Upper lobe of right lung (tissue), 1 donor: ENCODE measurements around the gene CENPP. TPM values are rescaled to one million over a fixed set of nuclear protein-coding genes. Genes with fewer than 3 reads are reported as not detected.
"Not testable (repeated sequence)": the region's sequence is repeated elsewhere in the genome, so short reads cannot be mapped to it uniquely, and the experiment has no call there.

Experiments
- ATAC-seq: fragments of 200-7000 bp; cut with Tn5 transposase; one replicate; pipeline ENCODE4 v1.9.1; 2020; ENCODE audit warnings: mild to moderate bottlenecking, moderate library complexity
- DNase-seq: peaks from one replicate; pipeline ENCODE4 v3.0.0-alpha.2; 2020
- H3K27ac ChIP-seq: fragments of 200-600 bp; one replicate; pipeline ENCODE4 v1.8.0; 2022
- H3K27me3 ChIP-seq: fragments of 200-600 bp; one replicate; pipeline ENCODE4 v1.8.0; 2022; ENCODE audit warnings: mild to moderate bottlenecking
- H3K36me3 ChIP-seq: fragments of 200-600 bp; one replicate; pipeline ENCODE4 v1.8.0; 2022
- H3K4me1 ChIP-seq: fragments of 200-600 bp; one replicate; pipeline ENCODE4 v1.8.0; 2022
- H3K4me3 ChIP-seq: fragments of 200-600 bp; one replicate; pipeline ENCODE4 v1.8.0; 2022; ENCODE audit warnings: mild to moderate bottlenecking
- H3K9me3 ChIP-seq: fragments of 200-600 bp; one replicate; pipeline ENCODE4 v1.8.0; 2022
- CTCF ChIP-seq: fragments of 200-600 bp; IDR thresholded peaks from one replicate; pipeline ENCODE4 v1.8.0; 2022; ENCODE audit warnings: antibody characterized with exemption
- intact Hi-C: fragments of 100-400 bp; cut with DNase I; formaldehyde crosslinking; loops from one replicate; pipeline ENCODE4 v1.11.0; 2022
- total RNA-seq: library from RNA; stranded (reverse); fragmentation: NEBNext Ultra II Directional; extraction: Animal tissue kit (Norgen Biotek cat#: 25700); gene quantifications from one replicate; pipeline ENCODE4 v1.2.1, GENCODE V29; 2021
- donor health status: DM: no; HTN: yes; CAD: no; lungs with severe emphysema.

The CENPP gene
- total RNA-seq, 1 donor from 2014 or later = 4.0 TPM

- no peak overlapping the region for H3K27ac ChIP-seq
- no peaks in the 10 kb centered on the region for H3K4me1 ChIP-seq
- H3K9me3 ChIP-seq = no peaks in the 10 kb centered on the region
- peaks cover 39% of the 10 kb centered on the region for H3K36me3 ChIP-seq
- no peak overlapping the region for H3K4me3 ChIP-seq
- intact Hi-C loops = no loop called here
- DNase-seq (no peak), ATAC-seq (no peak)
- TF ChIP-seq CTCF = no peak
- no peaks in the 10 kb centered on the region for H3K27me3 ChIP-seq
These were observed 295.1 kb downstream of the CENPP start for GRCh38 chr9:92620845-92621244.

- peaks cover 18% of the 10 kb centered on the region for H3K36me3 ChIP-seq
- H3K9me3 ChIP-seq, H3K4me3 ChIP-seq, intact Hi-C loops, DNase-seq, H3K4me1 ChIP-seq, H3K27me3 ChIP-seq, ATAC-seq, H3K27ac ChIP-seq: not testable (repeated sequence)
These were observed 298.2 kb downstream of the CENPP start for GRCh38 chr9:92623936-92624335.

DNA sequence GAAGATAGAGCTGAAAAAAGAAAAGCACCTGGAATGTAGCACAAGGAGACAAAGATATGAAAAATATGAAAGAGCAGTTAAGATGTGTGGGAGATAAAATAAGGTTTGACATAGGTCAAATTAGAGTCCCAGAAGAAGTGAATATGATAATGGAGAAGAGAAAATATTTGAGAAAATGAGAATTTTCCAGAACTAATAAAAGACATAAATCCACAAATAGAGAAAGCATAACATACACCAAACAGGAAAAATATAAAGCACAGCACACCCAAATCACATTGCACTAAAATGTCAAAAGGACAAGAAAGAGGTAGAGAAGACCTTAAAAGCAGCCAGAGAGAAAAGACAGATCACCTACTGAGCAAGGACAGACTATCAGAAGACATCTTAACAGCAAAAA lies 300.7 kb downstream of the CENPP start:
- no peak for TF ChIP-seq CTCF
- ATAC-seq = no peak
- Histone ChIP-seq H3K36me3 (peaks cover 14% of the 10 kb centered on the region), H3K9me3 (no peaks in the 10 kb centered on the region), H3K27me3 (no peaks in the 10 kb centered on the region), H3K4me3 (no peak overlapping the region), H3K27ac (no peak overlapping the region), H3K4me1 (no peaks in the 10 kb centered on the region)
- intact Hi-C loops = no loop called here
- DNase-seq = no peak

DNA sequence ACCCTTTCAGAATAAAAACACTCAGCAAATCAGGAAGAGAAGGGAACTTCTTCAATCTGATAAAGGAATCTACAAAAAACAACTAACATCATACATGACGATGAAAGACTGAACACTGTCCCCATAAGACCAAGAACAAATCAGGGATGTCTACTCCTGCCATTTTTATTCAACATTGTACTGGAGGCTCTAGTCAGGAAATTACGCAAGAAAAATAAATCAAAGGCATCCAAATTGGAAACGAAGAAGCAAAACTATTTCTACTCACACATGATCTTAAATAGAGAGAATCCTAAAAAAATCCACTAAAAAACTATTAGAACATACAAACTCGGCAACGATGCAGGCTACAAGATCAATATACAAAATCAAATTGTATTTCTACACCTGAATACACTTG lies 301.9 kb downstream of the CENPP start:
- ATAC-seq (no peak), DNase-seq (no peak)
- no peak overlapping the region for H3K27ac ChIP-seq
- no peaks in the 10 kb centered on the region for H3K27me3 ChIP-seq
- H3K36me3 ChIP-seq = peaks cover 26% of the 10 kb centered on the region
- H3K9me3 ChIP-seq = no peaks in the 10 kb centered on the region
- H3K4me3 ChIP-seq = no peak overlapping the region
- no peak for TF ChIP-seq CTCF
- intact Hi-C loops = no loop called here
- no peaks in the 10 kb centered on the region for H3K4me1 ChIP-seq

GRCh38 chr9:92631452-92632343 lies 305.9 kb downstream of the CENPP start:
- H3K36me3 ChIP-seq = peaks cover 50% of the 10 kb centered on the region
- DNase-seq = no peak

More at GRCh38 chr9:92631452-92632343, 305.9 kb downstream of the CENPP start:
- Histone ChIP-seq H3K27me3 (no peaks in the 10 kb centered on the region), H3K9me3 (no peaks in the 10 kb centered on the region), H3K4me3 (no peak overlapping the region), H3K4me1 (no peaks in the 10 kb centered on the region), H3K27ac (no peak overlapping the region)
- ATAC-seq = no peak
- no peak for TF ChIP-seq CTCF
- intact Hi-C loops = no loop called here
